IMR-90 (cell line): ENCODE measurements around the gene CCL27. TPM values are rescaled to one million over a fixed set of nuclear protein-coding genes. Genes with fewer than 3 reads are reported as not detected.

Experiments
- ATAC-seq: fragments of 200-7000 bp; cut with Tn5 transposase; 2 replicates; pipeline ENCODE4 v1.9.1; 2020; ENCODE audit warnings: low read depth, mild to moderate bottlenecking, moderate library complexity
- BruUV-seq: library from RNA; stranded (reverse); fragments of 400-500 nt; replicated peaks from 2 replicates; lab custom pipeline; 2021; lab: Mats Ljungman, UMichigan
- CTCF ChIA-PET: fragments of 300-600 bp; formaldehyde crosslinking; extraction: SDS; loops from one replicate; lab custom pipeline; 2021; ENCODE audit warnings: antibody characterized with exemption; lab: Yijun Ruan, JAX
- POLR2A ChIA-PET: fragments of 300-600 bp; sonication (Branson Sonifier 250); formaldehyde crosslinking; loops from one replicate; lab custom pipeline; 2022; ENCODE audit warnings: antibody characterized with exemption; ENCODE audit not compliant: unreplicated experiment; lab: Charles Lee
- DNase-seq: peaks from one replicate; pipeline ENCODE4 v3.0.0; 2013
- H2AFZ ChIP-seq: replicated peaks from 2 replicates; pipeline ENCODE3; 2013; ENCODE audit warnings: low read length, mild to moderate bottlenecking; ENCODE audit not compliant: poor library complexity
- H2AK5ac ChIP-seq: 2 replicates; pipeline ENCODE4 v1.6.1; 2013; ENCODE audit warnings: low read depth, low read length, inconsistent platforms
- H2AK9ac ChIP-seq: replicated peaks from 2 replicates; pipeline ENCODE3; 2013; ENCODE audit warnings: mild to moderate bottlenecking, low read depth, low read length, moderate library complexity; ENCODE audit not compliant: poor library complexity
- H2BK120ac ChIP-seq: 2 replicates; pipeline ENCODE4 v1.6.1; 2013; ENCODE audit warnings: low read depth, low read length, inconsistent platforms
- H2BK15ac ChIP-seq: 3 replicates; pipeline ENCODE4 v1.6.1; 2013; ENCODE audit warnings: low read depth, low read length, inconsistent platforms
- H2BK20ac ChIP-seq: 2 replicates; pipeline ENCODE4 v1.6.1; 2013; ENCODE audit warnings: low read depth, mild to moderate bottlenecking, inconsistent platforms, low read length, moderate library complexity
- H2BK5ac ChIP-seq: 2 replicates; pipeline ENCODE4 v1.6.1; 2013; ENCODE audit warnings: mild to moderate bottlenecking, low read depth, low read length, inconsistent platforms; ENCODE audit not compliant: poor library complexity, severe bottlenecking
- H3K14ac ChIP-seq: replicated peaks from 2 replicates; pipeline ENCODE4 v1.6.1; 2013; ENCODE audit warnings: low read depth, low read length, inconsistent platforms
- H3K18ac ChIP-seq: 2 replicates; pipeline ENCODE4 v1.6.1; 2013; ENCODE audit warnings: low read depth, low read length, control low read depth
- H3K23ac ChIP-seq: 2 replicates; pipeline ENCODE4 v1.6.1; 2013; ENCODE audit warnings: low read depth, low read length, inconsistent platforms
- H3K27ac ChIP-seq: 2 replicates; pipeline ENCODE4 v1.5.1; 2013; ENCODE audit warnings: mild to moderate bottlenecking, control low read depth, low read length; ENCODE audit not compliant: insufficient read depth
- H3K27me3 ChIP-seq: 2 replicates; pipeline ENCODE4 v1.6.1; 2013; ENCODE audit warnings: low read length; ENCODE audit not compliant: control insufficient read depth, insufficient read depth
- H3K36me3 ChIP-seq: 2 replicates; pipeline ENCODE4 v1.6.1; 2013; ENCODE audit warnings: low read length, mixed read lengths; ENCODE audit not compliant: control insufficient read depth, insufficient read depth
- H3K4ac ChIP-seq: 2 replicates; pipeline ENCODE4 v1.6.1; 2013; ENCODE audit warnings: low read depth, low read length, inconsistent platforms
- H3K4me1 ChIP-seq: 2 replicates; pipeline ENCODE4 v1.6.1; 2013; ENCODE audit warnings: low read length, mixed read lengths; ENCODE audit not compliant: control insufficient read depth, insufficient read depth
- H3K4me2 ChIP-seq: 2 replicates; pipeline ENCODE4 v1.6.1; 2013; ENCODE audit warnings: low read depth, mild to moderate bottlenecking, control low read depth, low read length, moderate library complexity
- H3K4me3 ChIP-seq: 2 replicates; pipeline ENCODE4 v1.5.1; 2013; ENCODE audit warnings: low read depth, mild to moderate bottlenecking, control low read depth, low read length, moderate library complexity; ENCODE audit not compliant: insufficient read depth
- H3K56ac ChIP-seq: 2 replicates; pipeline ENCODE4 v1.6.1; 2013; ENCODE audit warnings: low read length, inconsistent platforms; ENCODE audit not compliant: insufficient read depth; ENCODE audit errors: extremely low read depth
- H3K79me1 ChIP-seq, 2 experiments: 2 replicates each; pipeline ENCODE4 v1.6.1; 2013; ENCODE audit warnings: low read length in 2 of 2, inconsistent platforms in 1 of 2, low read depth in 1 of 2
- H3K9ac ChIP-seq: 2 replicates; pipeline ENCODE4 v1.6.1; 2013; ENCODE audit warnings: low read depth, low read length, control low read depth
- H3K9me1 ChIP-seq: 2 replicates; pipeline ENCODE4 v1.6.1; 2013; ENCODE audit warnings: low read length, inconsistent platforms; ENCODE audit not compliant: insufficient read depth
- H3K9me3 ChIP-seq: 2 replicates; pipeline ENCODE4 v1.6.1; 2013; ENCODE audit warnings: low read length; ENCODE audit not compliant: control insufficient read depth, insufficient read depth
- H4K20me1 ChIP-seq: 2 replicates; pipeline ENCODE4 v1.6.1; 2013; ENCODE audit warnings: low read length, inconsistent platforms; ENCODE audit not compliant: insufficient read depth
- H4K5ac ChIP-seq: 2 replicates; pipeline ENCODE4 v1.6.1; 2013; ENCODE audit warnings: mild to moderate bottlenecking, low read depth, low read length, control low read depth
- H4K8ac ChIP-seq, 2 experiments: 2 replicates each; pipeline ENCODE4 v1.6.1; 2013; ENCODE audit warnings: low read depth in 2 of 2, low read length in 2 of 2, control low read depth in 1 of 2, inconsistent platforms in 1 of 2
- H4K91ac ChIP-seq: 2 replicates; pipeline ENCODE4 v1.6.1; 2013; ENCODE audit warnings: low read depth, low read length, inconsistent platforms; ENCODE audit not compliant: insufficient read depth
- BHLHE40 ChIP-seq: fragments of 150-350 bp; IDR thresholded peaks from 2 replicates; pipeline ENCODE4 v1.6.1; 2016; ENCODE audit warnings: mild to moderate bottlenecking, low read depth, low read length
- CEBPB ChIP-seq: IDR thresholded peaks from 2 replicates; pipeline ENCODE4 v1.6.1; 2012; ENCODE audit warnings: low read depth, low read length, improper control_type of control experiment
- CHD1 ChIP-seq: IDR thresholded peaks from 2 replicates; pipeline ENCODE4 v1.6.1; 2012; ENCODE audit warnings: low read depth, low read length, improper control_type of control experiment
- FOS ChIP-seq: fragments of 150-350 bp; IDR thresholded peaks from 2 replicates; pipeline ENCODE4 v1.6.1; 2016; ENCODE audit warnings: low read depth, low read length
- MAFK ChIP-seq: IDR thresholded peaks from 2 replicates; pipeline ENCODE4 v1.6.1; 2012; ENCODE audit warnings: low read depth, low read length, improper control_type of control experiment
- NFE2L2 ChIP-seq: fragments of 150-350 bp; IDR thresholded peaks from 2 replicates; pipeline ENCODE4 v1.6.1; 2016; ENCODE audit warnings: low read depth, mild to moderate bottlenecking, low read length
- POLR2A ChIP-seq: IDR thresholded peaks from 2 replicates; pipeline ENCODE4 v1.6.1; 2012; ENCODE audit warnings: mild to moderate bottlenecking, low read depth, low read length
- RAD21 ChIP-seq: IDR thresholded peaks from 2 replicates; pipeline ENCODE4 v1.6.1; 2012; ENCODE audit warnings: low read length, improper control_type of control experiment
- RCOR1 ChIP-seq: IDR thresholded peaks from 2 replicates; pipeline ENCODE4 v1.6.1; 2012; ENCODE audit warnings: mild to moderate bottlenecking, low read length, improper control_type of control experiment; ENCODE audit not compliant: insufficient replicate concordance
- RFX5 ChIP-seq: IDR thresholded peaks from 2 replicates; pipeline ENCODE4 v1.8.0; 2012; ENCODE audit warnings: low read depth, mild to moderate bottlenecking, low read length, moderate library complexity
- SMC3 ChIP-seq: fragments of 150-350 bp; IDR thresholded peaks from 2 replicates; pipeline ENCODE4 v1.6.1; 2016; ENCODE audit warnings: low read depth, mild to moderate bottlenecking, antibody characterized with exemption, low read length, moderate library complexity
- WGBS, 2 experiments: methylation state at CpG; one replicate each; pipeline versions ENCODE4 v1.1.5 to v1.1.7; 2013; ENCODE audit warnings: missing lambda C conversion rate in 2 of 2; ENCODE audit not compliant: insufficient read length in 1 of 2; ENCODE audit errors: extremely low coverage in 2 of 2; 5-methylcytosine and 5-hydroxymethylcytosine counted together
- dilution Hi-C: fragments of 300-500 bp; cut with HindIII; formaldehyde crosslinking; loops from one replicate; pipeline ENCODE4 v1.14.3; 2018; ENCODE audit warnings: low sequenced_read_pairs; ENCODE audit not compliant: unreplicated experiment
- in situ Hi-C: fragments of 300-500 bp; cut with MboI; formaldehyde crosslinking; loops from 3 replicates; pipeline ENCODE4 v1.14.3; 2019; ENCODE audit warnings: low sequenced_read_pairs, inconsistent platforms, mixed read lengths
- intact Hi-C: fragments of 100-400 bp; cut with micrococcal nuclease; formaldehyde crosslinking; loops from 2 replicates; pipeline ENCODE4 v1.10.0; 2022
- polyA plus RNA-seq, 3 experiments: library from polyadenylated mRNA; depleted of rRNA; stranded (reverse); fragments of >200 nt; gene quantifications; 2 replicates each; pipeline ENCODE4 v1.2.3, GENCODE V29; 2012; ENCODE audit warnings: low replicate concordance in 1 of 3
- total RNA-seq: library from RNA; depleted of rRNA; stranded (reverse); fragments of >200 nt; gene quantifications from 2 replicates; pipeline ENCODE4 v1.2.3, GENCODE V29; 2012
- TF ChIP-seq, protein P1 (sequence below): fragments of 150-350 bp; IDR thresholded peaks from 2 replicates; pipeline ENCODE4 v1.6.1; 2016; ENCODE audit warnings: low read depth, mild to moderate bottlenecking, low read length, moderate library complexity, borderline replicate concordance

Gene CCL27
- total and polyA plus RNA-seq, 2 of the 4 experiments (the other 2 are of a cell fraction), result 0.18 to 0.26 TPM

DNA sequence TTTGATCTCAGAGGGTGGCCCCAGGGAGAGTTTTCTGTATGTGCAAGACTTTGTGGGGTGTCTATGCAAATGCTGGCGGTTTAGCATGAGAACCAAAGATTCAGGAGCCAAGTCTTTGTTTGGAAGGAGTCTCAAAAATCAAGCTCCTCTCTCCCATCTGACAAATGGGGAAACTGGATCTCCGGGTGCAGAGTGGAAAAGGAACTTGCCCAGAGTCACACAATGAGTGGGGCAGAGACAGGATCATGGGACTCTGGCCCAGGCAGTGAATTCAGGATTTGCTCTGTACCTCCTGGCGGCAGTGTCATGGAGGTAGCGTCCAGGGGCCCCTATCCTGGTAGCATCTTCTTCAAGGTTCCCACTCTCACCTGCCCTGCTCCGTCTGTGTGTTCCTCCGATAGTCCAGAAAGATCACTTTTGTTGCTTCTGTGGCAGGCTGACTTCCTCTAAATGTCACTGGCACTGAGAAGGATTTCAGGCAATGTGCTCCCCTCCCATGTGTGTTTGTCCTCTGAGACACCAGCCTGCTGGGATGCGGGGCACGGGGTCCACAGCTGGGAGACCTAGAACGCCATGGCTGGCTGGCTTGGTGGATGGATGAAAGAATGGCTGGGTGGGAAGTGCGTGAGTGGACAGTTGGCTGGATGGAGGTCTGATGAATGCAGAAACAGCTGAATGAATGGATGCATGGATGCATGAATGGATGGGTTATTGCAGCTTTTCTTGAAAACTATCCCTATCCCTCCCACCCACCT lies 25.0 kb upstream of the CCL27 start:
- Histone ChIP-seq H4K5ac (no peak overlapping the region), H3K9ac (no peak overlapping the region), H3K56ac (no peak overlapping the region), H2BK120ac (no peak overlapping the region), H2AK5ac (no peak overlapping the region), H3K27ac (no peak overlapping the region), H3K18ac (no peak overlapping the region), H3K9me1 (0 out of 2 replicates have a peak, but pooled peaks cover 7% of the 10 kb centered on the region), H3K4me3 (no peak overlapping the region), H3K79me1 (no peaks in the 10 kb centered on the region), H2AK9ac (no peak overlapping the region), H2BK15ac (no peak overlapping the region), H3K27me3 (no peaks in the 10 kb centered on the region), H3K4me1 (no peaks in the 10 kb centered on the region; the same call in 1 of the 2 replicates), H3K36me3 (no peaks in the 10 kb centered on the region), H2BK20ac (no peak overlapping the region), H2AFZ (no peak overlapping the region), H3K4me2 (no peak overlapping the region), H3K14ac (no peak overlapping the region), H3K9me3 (no peaks in the 10 kb centered on the region), H4K91ac (no peak overlapping the region), H3K23ac (no peak overlapping the region), H4K20me1 (no peaks in the 10 kb centered on the region; the same call in 1 of the 2 replicates), H2BK5ac (no peak overlapping the region), H3K4ac (no peak overlapping the region), H4K8ac (no peak overlapping the region)
- intact Hi-C loops, result no loop called here
- POLR2A ChIA-PET, result no interaction called here
- dilution Hi-C loops, result no loop called here
- no TSS peak for BruUV-seq
- DNase-seq (no peak), ATAC-seq (no peak)
- WGBS, 2 experiments, result 93% methylated on average over 2 of the region's 10 CpGs; no CpG with 5 or more reads in 1 of the 2 experiments
- in situ Hi-C loops, result no loop called here
- TF ChIP-seq CHD1 (no peak), POLR2A (no peak), SMC3 (no peak), NFE2L2 (no peak), FOS (no peak), MAFK (no peak), CEBPB (no peak), BHLHE40 (no peak), RFX5 (no peak), RCOR1 (no peak), RAD21 (no peak)
- TF ChIP-seq, protein P1, sequence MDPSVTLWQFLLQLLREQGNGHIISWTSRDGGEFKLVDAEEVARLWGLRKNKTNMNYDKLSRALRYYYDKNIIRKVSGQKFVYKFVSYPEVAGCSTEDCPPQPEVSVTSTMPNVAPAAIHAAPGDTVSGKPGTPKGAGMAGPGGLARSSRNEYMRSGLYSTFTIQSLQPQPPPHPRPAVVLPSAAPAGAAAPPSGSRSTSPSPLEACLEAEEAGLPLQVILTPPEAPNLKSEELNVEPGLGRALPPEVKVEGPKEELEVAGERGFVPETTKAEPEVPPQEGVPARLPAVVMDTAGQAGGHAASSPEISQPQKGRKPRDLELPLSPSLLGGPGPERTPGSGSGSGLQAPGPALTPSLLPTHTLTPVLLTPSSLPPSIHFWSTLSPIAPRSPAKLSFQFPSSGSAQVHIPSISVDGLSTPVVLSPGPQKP, result no peak
- CTCF ChIA-PET, result interaction anchor here (1.0 kb wide), 1 partner anchor 15 kb away, joined by 3 read pairs; no protein-coding TSS in a partner anchor
